Stomach (tissue), 4 donors: ENCODE data around the gene USP24.

ENCODE experiments used
- EP300 ChIP-seq: sonication (generic); formaldehyde crosslinking; IDR thresholded peaks from one replicate; pipeline ENCODE4 v1.6.1; 2017; ENCODE audit warnings: antibody characterized with exemption
- TF ChIP-seq, protein P1 (sequence below), 7 experiments: fragments of 450-650 bp in 4 of 7; fragments of 200-600 bp in 3 of 7; sonication (generic) in 3 of 7; IDR thresholded peaks; one replicate each; pipeline ENCODE4 v1.5.1; 2016 to 2019; ENCODE audit warnings: antibody characterized with exemption in 7 of 7, control low read depth in 2 of 7, mild to moderate bottlenecking in 1 of 7

DNA sequence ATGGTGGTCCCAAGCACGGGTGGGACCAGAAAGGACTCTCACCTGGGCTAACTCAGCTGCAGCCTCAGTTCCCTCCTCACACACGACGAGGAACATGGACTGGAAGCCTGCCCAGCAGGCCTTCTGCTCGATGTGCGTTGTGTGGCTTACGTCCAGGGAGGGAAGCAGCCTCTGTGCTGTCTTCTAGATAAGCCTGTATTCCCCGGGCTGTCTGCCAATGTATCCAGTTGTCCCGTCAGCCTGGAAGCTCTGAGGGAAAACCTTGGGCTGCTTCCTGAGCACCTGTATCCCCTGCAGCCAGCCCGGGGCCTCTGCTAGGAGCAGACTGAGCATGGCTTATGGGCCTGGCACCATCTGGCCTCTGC lies 165.3 kb downstream of the USP24 start:
- TF ChIP-seq, protein P1, sequence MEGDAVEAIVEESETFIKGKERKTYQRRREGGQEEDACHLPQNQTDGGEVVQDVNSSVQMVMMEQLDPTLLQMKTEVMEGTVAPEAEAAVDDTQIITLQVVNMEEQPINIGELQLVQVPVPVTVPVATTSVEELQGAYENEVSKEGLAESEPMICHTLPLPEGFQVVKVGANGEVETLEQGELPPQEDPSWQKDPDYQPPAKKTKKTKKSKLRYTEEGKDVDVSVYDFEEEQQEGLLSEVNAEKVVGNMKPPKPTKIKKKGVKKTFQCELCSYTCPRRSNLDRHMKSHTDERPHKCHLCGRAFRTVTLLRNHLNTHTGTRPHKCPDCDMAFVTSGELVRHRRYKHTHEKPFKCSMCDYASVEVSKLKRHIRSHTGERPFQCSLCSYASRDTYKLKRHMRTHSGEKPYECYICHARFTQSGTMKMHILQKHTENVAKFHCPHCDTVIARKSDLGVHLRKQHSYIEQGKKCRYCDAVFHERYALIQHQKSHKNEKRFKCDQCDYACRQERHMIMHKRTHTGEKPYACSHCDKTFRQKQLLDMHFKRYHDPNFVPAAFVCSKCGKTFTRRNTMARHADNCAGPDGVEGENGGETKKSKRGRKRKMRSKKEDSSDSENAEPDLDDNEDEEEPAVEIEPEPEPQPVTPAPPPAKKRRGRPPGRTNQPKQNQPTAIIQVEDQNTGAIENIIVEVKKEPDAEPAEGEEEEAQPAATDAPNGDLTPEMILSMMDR (IDR thresholded peaks at IDR 0.05), result no peak
- TF ChIP-seq EP300, result no peak
